SH-SY5Y (cell line): ENCODE data around the gene CHKA.

Source experiments
- GATA2 ChIP-seq: IDR thresholded peaks from 2 replicates; pipeline ENCODE4 v1.6.1; 2011; ENCODE audit warnings: mild to moderate bottlenecking, low read depth, low read length
- GATA3 ChIP-seq: IDR thresholded peaks from 2 replicates; pipeline ENCODE4 v1.6.1; 2011; ENCODE audit warnings: low read depth, mild to moderate bottlenecking, low read length, moderate library complexity

GRCh38 chr11:68004551-68005335, 116.4 kb downstream of the CHKA start:
- TF ChIP-seq GATA3 (no peak), GATA2 (no peak)
